ENCODE measurements around the gene XPA. TPM values are rescaled to one million over a fixed set of nuclear protein-coding genes. Genes with fewer than 3 reads are reported as not detected.
A peak's percentile ranks its signal among the peaks of the same experiment; 100 is the strongest.

The XPA gene
- total and polyA plus RNA-seq, 10 of the 15 experiments (the other 5 are each of a cell fraction or from before 2014, with no cell fraction given): 6.2 to 19.9 (median 12.3) TPM

- H3K4me3 ChIP-seq: peak overlapping the region; percentile 49; the same call in 1 of the 2 replicates
- intact Hi-C loops (cut with micrococcal nuclease; ENCODE audit: unreplicated experiment): no loop called here
- FAIRE-seq (no peak), DNase-seq (ENCODE audit: low read depth, low spot score) (no peak), ATAC-seq (peak; percentile 75)
- peaks cover 2 to 11% of the 10 kb centered on the region in 2 experiments for H3K36me3 ChIP-seq (ENCODE audit: control insufficient read depth in 2 of 2, insufficient read depth in 2 of 2, low read length in 1 of 2)
- no peak overlapping the region for H3K27ac ChIP-seq (ENCODE audit: control insufficient read depth, insufficient read depth)
- H3K79me2 ChIP-seq (ENCODE audit: control insufficient read depth, insufficient read depth, low read length): peaks cover 75% of the 10 kb centered on the region
- 76% methylated on average over 3 of the region's 3 CpGs for WGBS (ENCODE audit: insufficient coverage, insufficient replicate concordance, low lambda C conversion rate, missing lambda C conversion rate)
- CTCF ChIA-PET: interaction anchor here (0.6 to 5.5 kb wide), 9 partner anchors 9 to 894 kb away, joined by 3 to 28 read pairs (median 6); partner anchors contain the start of gene XPA
- no peak overlapping the region for H2AFZ ChIP-seq (ENCODE audit: control insufficient read depth, low read depth, low read length)
- H4K20me1 ChIP-seq (ENCODE audit: control insufficient read depth, insufficient read depth): no peaks in the 10 kb centered on the region
- no peak overlapping the region for H3K9ac ChIP-seq (ENCODE audit: control insufficient read depth, insufficient read depth, low read length)
- BruUV-seq (replicated peaks): no TSS peak
- in situ Hi-C loops (cut with MboI): loop anchor here (25.0 kb wide), 1 partner anchor 1226 kb away; the partner anchor contains the start of gene ZNF367
- peak overlapping the region; percentile 49; the same call in 1 of the 2 replicates for H3K4me2 ChIP-seq (ENCODE audit: control insufficient read depth, insufficient read depth)
- SMC1A ChIA-PET (ENCODE audit: uncharacterized antibody, unreplicated experiment): interaction anchor here (0.8 to 3.1 kb wide), 6 partner anchors 9 to 169 kb away, joined by 4 to 14 read pairs (median 8); no protein-coding TSS in a partner anchor
- POLR2A ChIA-PET: interaction anchor here (0.5 to 1.3 kb wide), 2 partner anchors 10 to 15 kb away, joined by 5 read pairs; no protein-coding TSS in a partner anchor
- no peaks in the 10 kb centered on the region for H3K4me1 ChIP-seq (ENCODE audit: control insufficient read depth, insufficient read depth, low read length)
- no peaks in the 10 kb centered on the region for H3K27me3 ChIP-seq (replicated peaks in 1 of 2; ENCODE audit: control insufficient read depth in 2 of 2, insufficient read depth in 2 of 2, low read length in 1 of 2)
- TF ChIP-seq NR2C1 (IDR thresholded peaks at IDR 0.05): no peak
- TF ChIP-seq CTCF (IDR thresholded peaks at IDR 0.05 in 2 of 3, conservative IDR thresholded peaks at IDR 0.05 in 1 of 3; ENCODE audit: control insufficient read depth in 2 of 3, extremely low read depth in 1 of 3, insufficient read depth in 1 of 3, low read depth in 3 of 3, low read length in 3 of 3): peak; percentile 16 to 41 (median 37); a peak in 4 of 6 replicates
- H3K9me3 ChIP-seq (replicated peaks; ENCODE audit: control insufficient read depth, insufficient read depth, low read length): no peaks in the 10 kb centered on the region
- RAD21 ChIA-PET (ENCODE audit: unreplicated experiment): interaction anchor here (0.8 to 1.1 kb wide), 3 partner anchors 40 to 344 kb away, joined by 3 to 4 read pairs (median 3); partner anchors contain the start of gene ANP32B
These were observed 58.5 kb downstream of the XPA start for GRCh38 chr9:97638666-97639065.

GRCh38 chr9:97636903-97637302 is 60.2 kb downstream of the XPA start:
- Histone ChIP-seq H3K27ac (ENCODE audit: control insufficient read depth, insufficient read depth) (no peak overlapping the region), H3K4me2 (ENCODE audit: control insufficient read depth, insufficient read depth) (peak overlapping the region; percentile 49), H3K4me3 (peak overlapping the region; percentile 53), H2AFZ (ENCODE audit: control insufficient read depth, low read depth, low read length) (no peak overlapping the region), H3K4me1 (ENCODE audit: control insufficient read depth, insufficient read depth, low read length) (no peaks in the 10 kb centered on the region), H4K20me1 (ENCODE audit: control insufficient read depth, insufficient read depth) (no peaks in the 10 kb centered on the region), H3K79me2 (ENCODE audit: control insufficient read depth, insufficient read depth, low read length) (peaks cover 86% of the 10 kb centered on the region), H3K9ac (ENCODE audit: control insufficient read depth, insufficient read depth, low read length) (no peak overlapping the region), H3K27me3 (replicated peaks in 1 of 2; ENCODE audit: control insufficient read depth in 2 of 2, insufficient read depth in 2 of 2, low read length in 1 of 2) (no peaks in the 10 kb centered on the region), H3K9me3 (replicated peaks; ENCODE audit: control insufficient read depth, insufficient read depth, low read length) (no peaks in the 10 kb centered on the region), H3K36me3 (ENCODE audit: control insufficient read depth in 2 of 2, insufficient read depth in 2 of 2, low read length in 1 of 2) (0 out of 4 replicates have a peak, but pooled peaks cover 0 to 3% of the 10 kb centered on the region in 2 experiments)
- in situ Hi-C loops (cut with MboI) (loop anchor here (25.0 kb wide), 1 partner anchor 1225 kb away; the partner anchor contains the start of gene ZNF367), intact Hi-C loops (cut with micrococcal nuclease; ENCODE audit: unreplicated experiment) (no loop called here)
- no TSS peak for BruUV-seq (replicated peaks)
- ChIA-PET POLR2A (interaction anchor here (1.7 kb wide), 1 partner anchor 60 kb away, joined by 7 read pairs; the partner anchor contains the start of gene XPA), SMC1A (ENCODE audit: uncharacterized antibody, unreplicated experiment) (interaction anchor here (0.8 to 2.4 kb wide), 3 partner anchors 9 to 56 kb away, joined by 3 to 9 read pairs (median 3); no protein-coding TSS in a partner anchor), RAD21 (ENCODE audit: unreplicated experiment) (interaction anchor here (1.3 to 1.7 kb wide), 2 partner anchors 60 to 168 kb away, joined by 3 to 9 read pairs; partner anchors contain the start of gene XPA), CTCF (interaction anchor here (0.9 to 5.5 kb wide), 3 partner anchors 21 to 168 kb away, joined by 3 to 28 read pairs (median 3); no protein-coding TSS in a partner anchor)
- ATAC-seq (no peak), DNase-seq (ENCODE audit: low read depth, low spot score) (no peak), FAIRE-seq (no peak)
- WGBS (ENCODE audit: insufficient coverage, insufficient replicate concordance, low lambda C conversion rate, missing lambda C conversion rate): 100% methylated on average over 3 of the region's 3 CpGs
- TF ChIP-seq MLLT1 (IDR thresholded peaks at IDR 0.05): no peak
- no peak for TF ChIP-seq ZBED1 (IDR thresholded peaks at IDR 0.05; ENCODE audit: borderline replicate concordance)
- TF ChIP-seq IRF3 (IDR thresholded peaks at IDR 0.05): no peak
- TF ChIP-seq SUZ12 (IDR thresholded peaks at IDR 0.05; ENCODE audit: unreplicated experiment): no peak
- TF ChIP-seq HDAC6 (IDR thresholded peaks at IDR 0.05; ENCODE audit: unreplicated experiment): no peak
- TF ChIP-seq NFXL1 (IDR thresholded peaks at IDR 0.05; ENCODE audit: borderline replicate concordance): no peak
- TF ChIP-seq BHLHE40 (IDR thresholded peaks at IDR 0.05; ENCODE audit: borderline replicate concordance in 1 of 2, low read depth in 2 of 2, low read length in 1 of 2): no peak

Data from GM12878 (cell line).